Measurements from ENCODE around the gene PAK4.

The PAK4 gene

GRCh38 chr19:39133431-39134270, 8.1 kb downstream of the PAK4 start:
- Histone ChIP-seq H3K4me1 (ENCODE audit: control insufficient read depth in 1 of 2, insufficient read depth in 2 of 2, low read length in 2 of 2) (peaks cover 9 to 58% of the 10 kb centered on the region in 2 donors), H3K4me3 (ENCODE audit: low read depth in 1 of 2, low read length in 2 of 2) (no peak overlapping the region), H3K27me3 (ENCODE audit: low read depth, low read length) (no peaks in the 10 kb centered on the region), H3K9me3 (ENCODE audit: control insufficient read depth in 1 of 2, low read length in 2 of 2) (no peaks in the 10 kb centered on the region), H3K27ac (ENCODE audit: low read length) (no peak overlapping the region), H3K36me3 (ENCODE audit: control insufficient read depth in 1 of 2, insufficient read depth in 2 of 2, low read length in 2 of 2) (no peaks in the 10 kb centered on the region)

DNA sequence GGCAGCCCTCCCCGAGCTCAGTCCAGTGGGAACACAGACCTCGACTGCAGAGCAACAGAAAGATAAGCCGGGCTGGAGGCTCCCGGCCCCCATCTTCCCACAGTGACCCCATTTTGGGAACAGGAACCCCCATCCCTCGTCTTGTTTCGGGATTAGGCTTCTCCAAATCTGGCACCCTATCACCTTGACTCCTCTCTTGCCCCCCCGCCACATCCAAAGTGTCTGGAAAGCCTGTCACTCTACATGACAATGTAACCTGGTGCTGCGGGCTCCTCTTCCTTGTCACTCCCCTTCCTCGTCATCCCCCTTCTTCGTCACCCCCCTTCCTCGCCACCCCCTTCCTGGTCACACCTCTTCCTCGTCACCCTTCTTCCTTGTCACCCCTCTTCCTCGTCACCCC, 10.1 kb downstream of the PAK4 start:
- Histone ChIP-seq H3K36me3 (ENCODE audit: control insufficient read depth in 1 of 2, insufficient read depth in 2 of 2, low read length in 2 of 2) (no peaks in the 10 kb centered on the region), H3K27me3 (ENCODE audit: low read depth, low read length) (no peaks in the 10 kb centered on the region), H3K4me3 (ENCODE audit: low read depth in 1 of 2, low read length in 2 of 2) (no peak overlapping the region), H3K4me1 (ENCODE audit: control insufficient read depth in 1 of 2, insufficient read depth in 2 of 2, low read length in 2 of 2) (peaks cover 16 to 64% of the 10 kb centered on the region in 2 donors), H3K9me3 (ENCODE audit: control insufficient read depth in 1 of 2, low read length in 2 of 2) (no peaks in the 10 kb centered on the region), H3K27ac (ENCODE audit: low read length) (no peak overlapping the region)

- no peaks in the 10 kb centered on the region for H3K36me3 ChIP-seq (ENCODE audit: control insufficient read depth in 1 of 2, insufficient read depth in 2 of 2, low read length in 2 of 2)
- H3K4me3 ChIP-seq (ENCODE audit: low read depth in 1 of 2, low read length in 2 of 2) = no peak overlapping the region
- no peak overlapping the region for H3K27ac ChIP-seq (ENCODE audit: low read length)
- no peaks in the 10 kb centered on the region for H3K27me3 ChIP-seq (ENCODE audit: low read depth, low read length)
- no peaks in the 10 kb centered on the region for H3K9me3 ChIP-seq (ENCODE audit: control insufficient read depth in 1 of 2, low read length in 2 of 2)
- peaks cover 16 to 58% of the 10 kb centered on the region in 2 donors for H3K4me1 ChIP-seq (ENCODE audit: control insufficient read depth in 1 of 2, insufficient read depth in 2 of 2, low read length in 2 of 2)
Observed at GRCh38 chr19:39136225-39136940, 10.8 kb downstream of the PAK4 start.

DNA sequence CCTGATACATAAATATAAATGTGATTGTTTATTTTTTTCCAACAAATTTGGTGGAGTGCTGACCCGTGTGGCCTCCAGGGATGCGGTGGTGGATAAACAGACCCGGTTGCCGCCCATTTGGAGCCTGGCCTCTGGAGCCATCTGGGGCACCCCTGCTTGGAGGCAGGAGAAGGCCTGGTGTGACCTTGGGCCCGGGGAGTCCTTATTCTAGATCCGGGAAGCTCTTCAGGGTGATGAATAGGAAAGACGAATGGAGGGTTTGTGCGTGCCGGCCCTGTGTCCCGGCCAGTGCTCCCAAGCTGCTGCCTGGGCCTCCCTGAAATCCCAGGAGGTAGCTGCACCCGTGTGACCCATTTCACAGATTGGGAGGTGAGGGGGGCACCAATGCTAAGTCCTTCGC, 11.5 kb downstream of the PAK4 start:
- H3K9me3 ChIP-seq (ENCODE audit: control insufficient read depth in 1 of 2, low read length in 2 of 2) = no peaks in the 10 kb centered on the region
- no peak overlapping the region for H3K4me3 ChIP-seq (ENCODE audit: low read depth in 1 of 2, low read length in 2 of 2)
- no peaks in the 10 kb centered on the region for H3K36me3 ChIP-seq (ENCODE audit: control insufficient read depth in 1 of 2, insufficient read depth in 2 of 2, low read length in 2 of 2)
- no peaks in the 10 kb centered on the region for H3K27me3 ChIP-seq (ENCODE audit: low read depth, low read length)
- H3K27ac ChIP-seq (ENCODE audit: low read length) = no peak overlapping the region
- peaks cover 16 to 52% of the 10 kb centered on the region in 2 donors for H3K4me1 ChIP-seq (ENCODE audit: control insufficient read depth in 1 of 2, insufficient read depth in 2 of 2, low read length in 2 of 2)

DNA sequence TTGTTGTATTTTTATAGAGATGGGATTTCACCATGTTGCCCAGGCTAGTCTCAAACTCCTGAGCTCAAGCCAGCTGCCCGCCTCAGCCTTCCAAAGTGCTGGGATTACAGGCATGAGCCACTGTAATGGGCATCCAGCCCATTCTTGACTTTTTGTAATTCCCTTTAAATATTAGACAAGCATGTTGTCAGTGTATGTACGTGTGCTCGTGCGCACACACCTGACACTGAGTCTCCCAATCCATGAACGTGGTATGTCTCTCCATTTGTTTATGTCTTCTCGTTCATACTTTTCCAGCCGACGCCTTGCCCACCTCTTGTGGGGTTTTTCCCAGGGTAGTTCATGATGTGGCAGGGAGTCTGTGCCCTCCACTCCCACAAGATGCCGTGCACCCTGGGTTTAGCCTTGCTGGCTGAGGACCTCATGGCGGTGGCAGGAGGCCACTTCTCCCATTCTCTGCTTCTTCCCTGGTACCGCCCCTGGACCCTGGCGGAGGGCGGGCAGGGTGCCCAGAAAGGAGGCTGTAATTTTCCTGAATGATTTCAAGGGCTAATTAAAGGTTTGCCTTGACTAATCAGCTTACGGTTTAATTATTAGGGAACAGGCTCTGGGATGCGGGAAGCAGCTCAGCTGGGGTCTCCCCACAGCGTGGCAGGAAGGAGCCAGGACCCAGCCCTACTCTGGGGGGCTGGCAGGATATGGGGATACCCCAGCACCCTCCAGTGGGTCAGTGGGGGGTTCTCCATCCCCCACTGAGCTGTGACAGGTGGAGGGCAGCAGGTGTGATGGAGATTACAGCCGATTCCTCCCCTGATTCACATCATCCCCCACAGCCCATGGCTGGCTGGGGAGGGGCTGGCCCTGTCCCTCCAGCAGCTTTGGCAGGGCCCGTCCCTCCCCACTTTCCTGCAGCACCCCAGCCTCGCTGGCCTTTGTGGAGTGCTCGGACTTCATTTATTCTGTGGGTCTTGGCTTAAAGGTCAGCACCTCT, 12.9 kb downstream of the PAK4 start:
- Histone ChIP-seq H3K27ac (ENCODE audit: low read length) (no peak overlapping the region), H3K36me3 (ENCODE audit: control insufficient read depth in 1 of 2, insufficient read depth in 2 of 2, low read length in 2 of 2) (no peaks in the 10 kb centered on the region), H3K4me1 (ENCODE audit: control insufficient read depth in 1 of 2, insufficient read depth in 2 of 2, low read length in 2 of 2) (peaks cover 6 to 39% of the 10 kb centered on the region in 2 donors), H3K9me3 (ENCODE audit: control insufficient read depth in 1 of 2, low read length in 2 of 2) (no peaks in the 10 kb centered on the region), H3K27me3 (ENCODE audit: low read depth, low read length) (no peaks in the 10 kb centered on the region), H3K4me3 (ENCODE audit: low read depth in 1 of 2, low read length in 2 of 2) (no peak overlapping the region)

DNA sequence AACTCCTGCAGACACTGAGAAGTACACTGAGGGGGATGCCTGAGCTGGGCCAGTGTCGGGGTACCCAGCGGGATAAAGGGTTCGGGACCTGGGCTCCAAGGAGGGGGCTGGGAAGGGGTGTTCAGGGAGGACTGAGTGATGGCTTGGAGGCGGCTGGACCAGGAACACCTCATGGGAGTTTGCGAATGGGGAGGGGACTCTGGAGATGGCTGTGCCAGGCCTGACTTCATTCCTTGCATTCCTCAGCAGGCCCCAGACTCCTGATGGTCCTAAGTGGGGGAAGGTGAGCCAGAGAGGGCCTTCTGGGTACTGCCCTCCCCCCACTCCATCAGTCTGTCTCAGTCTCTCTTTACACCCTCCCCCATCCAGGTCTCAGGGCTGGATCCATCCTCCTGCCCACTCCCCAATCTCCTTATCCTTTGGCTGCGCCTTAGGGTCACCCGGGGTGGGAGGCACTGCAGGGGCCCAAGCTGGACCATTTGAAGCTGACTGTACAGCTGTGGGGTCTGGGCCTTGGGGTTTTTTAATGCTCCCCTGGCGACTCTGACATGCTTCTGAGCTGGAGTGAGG, 13.8 kb downstream of the PAK4 start:
- Histone ChIP-seq H3K36me3 (ENCODE audit: control insufficient read depth in 1 of 2, insufficient read depth in 2 of 2, low read length in 2 of 2) (no peaks in the 10 kb centered on the region), H3K9me3 (ENCODE audit: control insufficient read depth in 1 of 2, low read length in 2 of 2) (no peaks in the 10 kb centered on the region), H3K27me3 (ENCODE audit: low read depth, low read length) (no peaks in the 10 kb centered on the region), H3K27ac (ENCODE audit: low read length) (no peak overlapping the region), H3K4me1 (ENCODE audit: control insufficient read depth in 1 of 2, insufficient read depth in 2 of 2, low read length in 2 of 2) (peaks cover 11 to 36% of the 10 kb centered on the region in 2 donors), H3K4me3 (ENCODE audit: low read depth in 1 of 2, low read length in 2 of 2) (no peak overlapping the region)

DNA sequence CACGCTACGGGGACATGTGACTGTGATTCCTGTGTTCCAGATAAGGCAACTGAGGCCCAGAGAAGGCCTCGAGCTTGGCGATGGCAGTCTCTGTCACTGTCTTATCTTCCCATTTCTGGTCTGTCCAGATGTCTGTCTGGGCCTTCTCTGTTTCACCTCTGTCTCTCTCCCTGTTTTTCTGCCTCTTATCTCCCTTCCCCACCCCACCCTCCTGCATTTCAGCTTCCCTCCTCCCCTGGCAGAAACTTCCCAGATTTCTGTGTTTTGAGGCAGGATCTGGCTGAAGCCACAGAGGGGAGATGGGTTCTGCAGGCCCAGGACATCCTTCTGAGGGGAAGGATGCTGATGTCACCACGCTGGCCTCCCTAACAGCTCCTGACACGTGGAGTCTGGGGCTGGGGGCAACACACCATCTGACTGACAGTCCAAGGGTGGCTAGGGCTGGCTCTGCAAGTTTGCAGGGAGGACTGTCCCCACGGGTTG, 14.4 kb downstream of the PAK4 start:
- H3K36me3 ChIP-seq (ENCODE audit: control insufficient read depth in 1 of 2, insufficient read depth in 2 of 2, low read length in 2 of 2) = no peaks in the 10 kb centered on the region
- H3K9me3 ChIP-seq (ENCODE audit: control insufficient read depth in 1 of 2, low read length in 2 of 2) = no peaks in the 10 kb centered on the region
- no peak overlapping the region for H3K4me3 ChIP-seq (ENCODE audit: low read depth in 1 of 2, low read length in 2 of 2)
- H3K27me3 ChIP-seq (ENCODE audit: low read depth, low read length) = no peaks in the 10 kb centered on the region
- H3K4me1 ChIP-seq (ENCODE audit: control insufficient read depth in 1 of 2, insufficient read depth in 2 of 2, low read length in 2 of 2) = peaks cover 17 to 42% of the 10 kb centered on the region in 2 donors
- H3K27ac ChIP-seq (ENCODE audit: low read length) = no peak overlapping the region

DNA sequence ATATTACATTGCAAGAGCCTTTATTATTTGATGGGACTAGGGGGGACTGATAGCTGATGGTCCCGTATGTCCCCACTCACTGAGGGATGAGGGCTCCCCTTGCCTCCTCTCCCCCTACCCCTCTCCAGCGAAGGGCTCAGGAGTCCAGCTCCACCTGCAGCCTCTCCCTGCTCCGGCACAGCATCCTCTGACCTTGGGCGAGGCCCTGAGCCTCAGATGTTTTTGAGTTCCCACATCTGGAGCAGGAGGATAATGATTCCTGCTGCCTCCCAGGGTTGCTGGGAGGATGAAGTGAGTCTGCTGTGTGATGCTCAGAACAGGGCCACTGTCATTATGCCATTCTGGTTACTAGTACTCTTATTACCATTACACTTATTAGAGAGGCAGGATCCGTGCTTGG, 15.0 kb downstream of the PAK4 start:
- Histone ChIP-seq H3K36me3 (ENCODE audit: control insufficient read depth in 1 of 2, insufficient read depth in 2 of 2, low read length in 2 of 2) (no peaks in the 10 kb centered on the region), H3K9me3 (ENCODE audit: control insufficient read depth in 1 of 2, low read length in 2 of 2) (no peaks in the 10 kb centered on the region), H3K27me3 (ENCODE audit: low read depth, low read length) (no peaks in the 10 kb centered on the region), H3K4me1 (ENCODE audit: control insufficient read depth in 1 of 2, insufficient read depth in 2 of 2, low read length in 2 of 2) (peaks cover 20 to 48% of the 10 kb centered on the region in 2 donors), H3K4me3 (ENCODE audit: low read depth in 1 of 2, low read length in 2 of 2) (no peak overlapping the region), H3K27ac (ENCODE audit: low read length) (no peak overlapping the region)

DNA sequence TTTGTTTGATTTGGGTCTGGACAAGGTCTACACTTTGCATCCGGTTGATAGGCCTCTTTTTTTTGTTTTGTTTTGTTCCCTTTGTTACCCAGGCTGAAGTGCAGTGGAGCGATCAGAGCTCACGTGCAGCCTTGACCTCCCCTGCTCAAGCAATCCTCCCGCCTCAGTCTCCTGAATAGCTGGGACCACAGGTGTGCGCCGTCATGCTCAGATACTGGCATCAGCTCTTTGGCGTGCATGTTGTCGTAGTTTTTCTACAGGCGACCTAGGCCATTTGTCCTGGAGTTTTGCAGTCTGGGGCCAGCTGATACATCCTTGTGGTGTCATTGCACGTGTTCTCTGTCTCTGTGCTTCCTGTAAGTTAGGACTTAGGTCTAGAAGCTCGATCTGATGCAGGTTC, 16.3 kb downstream of the PAK4 start:
- Histone ChIP-seq H3K9me3 (ENCODE audit: control insufficient read depth in 1 of 2, low read length in 2 of 2) (no peaks in the 10 kb centered on the region), H3K27me3 (ENCODE audit: low read depth, low read length) (no peaks in the 10 kb centered on the region), H3K36me3 (ENCODE audit: control insufficient read depth in 1 of 2, insufficient read depth in 2 of 2, low read length in 2 of 2) (no peaks in the 10 kb centered on the region), H3K4me1 (ENCODE audit: control insufficient read depth in 1 of 2, insufficient read depth in 2 of 2, low read length in 2 of 2) (peaks cover 25 to 50% of the 10 kb centered on the region in 2 donors), H3K4me3 (ENCODE audit: low read depth in 1 of 2, low read length in 2 of 2) (no peak overlapping the region), H3K27ac (ENCODE audit: low read length) (no peak overlapping the region)

DNA sequence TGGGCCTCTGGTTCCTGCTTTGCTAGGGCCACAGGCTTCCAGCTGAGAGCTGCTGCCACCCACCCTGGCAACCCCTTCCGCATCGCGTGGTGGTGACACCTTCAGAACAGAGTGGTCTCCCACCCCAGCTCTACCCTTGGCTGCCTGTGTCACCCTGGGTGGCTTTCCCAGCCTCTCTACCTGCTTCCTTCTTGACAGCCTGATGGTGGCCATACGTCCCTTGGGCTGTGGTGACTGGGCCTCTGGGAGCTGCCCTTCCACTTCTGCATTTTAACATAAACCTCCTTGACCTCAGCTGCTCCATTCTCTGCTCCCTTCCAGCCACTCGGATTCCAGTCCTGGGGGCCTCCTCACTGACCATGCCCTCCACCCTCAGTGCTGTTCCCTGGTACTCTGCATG, 17.0 kb downstream of the PAK4 start:
- Histone ChIP-seq H3K27ac (ENCODE audit: low read length) (no peak overlapping the region), H3K27me3 (ENCODE audit: low read depth, low read length) (no peaks in the 10 kb centered on the region), H3K9me3 (ENCODE audit: control insufficient read depth in 1 of 2, low read length in 2 of 2) (no peaks in the 10 kb centered on the region), H3K4me1 (ENCODE audit: control insufficient read depth in 1 of 2, insufficient read depth in 2 of 2, low read length in 2 of 2) (peaks cover 25 to 50% of the 10 kb centered on the region in 2 donors), H3K4me3 (ENCODE audit: low read depth in 1 of 2, low read length in 2 of 2) (no peak overlapping the region), H3K36me3 (ENCODE audit: control insufficient read depth in 1 of 2, insufficient read depth in 2 of 2, low read length in 2 of 2) (no peaks in the 10 kb centered on the region)
